ENCODE measurements around the gene SERPINF2.

Gene SERPINF2

GRCh38 chr17:1802429-1802828 is 59.8 kb downstream of the SERPINF2 start:
- H3K27me3 ChIP-seq (replicated peaks; ENCODE audit: control insufficient read depth, insufficient read depth, low read length): no peaks in the 10 kb centered on the region
- H3K36me3 ChIP-seq (ENCODE audit: control insufficient read depth, insufficient read depth, low read length, severe bottlenecking): peaks cover 18% of the 10 kb centered on the region
- DNase-seq (ENCODE audit: low read depth): no peak
- H3K9me3 ChIP-seq (ENCODE audit: control insufficient read depth, low read length): no peaks in the 10 kb centered on the region
- no peak overlapping the region for H3K4me3 ChIP-seq (ENCODE audit: low read length)
- H3K4me1 ChIP-seq (ENCODE audit: control insufficient read depth, insufficient read depth, low read length): peaks cover 10% of the 10 kb centered on the region
- no peak overlapping the region for H3K9ac ChIP-seq (ENCODE audit: low read length)

DNA sequence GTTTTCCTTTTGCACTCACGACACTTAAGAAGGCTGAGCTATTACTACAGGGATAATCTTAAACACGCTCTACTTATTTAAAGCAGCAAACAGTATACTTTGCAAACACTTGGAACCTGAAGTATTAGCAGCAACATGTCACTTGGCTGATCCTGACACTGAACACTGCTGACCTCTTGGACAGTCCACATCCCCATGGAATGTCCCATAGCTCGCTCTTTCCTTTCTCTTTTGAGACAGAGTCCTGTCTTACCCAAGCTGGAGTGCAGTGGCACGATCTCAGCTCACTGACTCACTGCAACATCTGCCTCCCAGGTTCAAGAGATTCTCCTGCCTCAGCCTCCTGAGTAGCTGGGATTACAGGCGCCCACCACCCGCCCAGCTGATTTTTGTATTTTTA is 60.6 kb downstream of the SERPINF2 start:
- Histone ChIP-seq H3K36me3 (ENCODE audit: control insufficient read depth, insufficient read depth, low read length, severe bottlenecking) (peaks cover 18% of the 10 kb centered on the region), H3K27me3 (replicated peaks; ENCODE audit: control insufficient read depth, insufficient read depth, low read length) (no peaks in the 10 kb centered on the region), H3K9me3 (ENCODE audit: control insufficient read depth, low read length) (no peaks in the 10 kb centered on the region), H3K4me3 (ENCODE audit: low read length) (no peak overlapping the region), H3K9ac (ENCODE audit: low read length) (no peak overlapping the region), H3K4me1 (ENCODE audit: control insufficient read depth, insufficient read depth, low read length) (peaks cover 10% of the 10 kb centered on the region)
- DNase-seq (ENCODE audit: low read depth): no peak
